RCC 7860 (cell line): Measurements from ENCODE around the gene RAB20.
"Not testable (repeated sequence)": the region's sequence is repeated elsewhere in the genome, so short reads cannot be mapped to it uniquely, and the experiment has no call there.

Experiments used
- DNase-seq: peaks from one replicate; pipeline ENCODE4 v3.0.0-alpha.2; 2015; ENCODE audit warnings: low spot score
- FAIRE-seq: peaks from 2 replicates; lab custom pipeline; 2012; peaks lifted over from hg19 to GRCh38; lab: Jason Lieb, UNC

Gene RAB20

GRCh38 chr13:110576070-110576394 lies 14.5 kb upstream of the RAB20 start:
- no peak for FAIRE-seq
- DNase-seq, result no peak

- DNase-seq, result peak; percentile 62
- peak; percentile 27 for FAIRE-seq
Observed at GRCh38 chr13:110575322-110576069, 14.0 kb upstream of the RAB20 start.

- no peak for FAIRE-seq
- no peak for DNase-seq
Observed at GRCh38 chr13:110574161-110574560, 12.6 kb upstream of the RAB20 start.

GRCh38 chr13:110572778-110573118 lies 11.2 kb upstream of the RAB20 start:
- no peak for FAIRE-seq
- no peak for DNase-seq

GRCh38 chr13:110571896-110572777 lies 10.6 kb upstream of the RAB20 start:
- no peak for FAIRE-seq
- DNase-seq, result no peak

- no peak for FAIRE-seq
Observed at GRCh38 chr13:110570886-110571285, 9.4 kb upstream of the RAB20 start.

GRCh38 chr13:110569962-110570361 lies 8.4 kb upstream of the RAB20 start:
- DNase-seq, FAIRE-seq: not testable (repeated sequence)

More at GRCh38 chr13:110570886-110571285, 9.4 kb upstream of the RAB20 start:
- DNase-seq, result no peak

- FAIRE-seq, result no peak
- DNase-seq, result no peak
Observed at GRCh38 chr13:110568612-110569011, 7.1 kb upstream of the RAB20 start.

GRCh38 chr13:110566171-110566570 lies 4.6 kb upstream of the RAB20 start:
- DNase-seq, result no peak
- FAIRE-seq, result no peak

GRCh38 chr13:110565296-110565695 lies 3.8 kb upstream of the RAB20 start:
- FAIRE-seq, result no peak
- DNase-seq, result no peak

- FAIRE-seq (no peak), DNase-seq (no peak)
Observed at GRCh38 chr13:110564472-110564985, 3.0 kb upstream of the RAB20 start.

- FAIRE-seq, result no peak
- no peak for DNase-seq
Observed at GRCh38 chr13:110563463-110563774, 1.9 kb upstream of the RAB20 start.

- FAIRE-seq (no peak), DNase-seq (no peak)
Observed at GRCh38 chr13:110562696-110563462, 1.4 kb upstream of the RAB20 start.

- no peak for FAIRE-seq
- DNase-seq, result no peak
Observed at GRCh38 chr13:110562036-110562597, 595 bp upstream of the RAB20 start.

GRCh38 chr13:110560601-110561343 lies 750 bp downstream of the RAB20 start:
- DNase-seq, result no peak
- FAIRE-seq, result no peak

GRCh38 chr13:110559986-110560385 lies 1.5 kb downstream of the RAB20 start:
- FAIRE-seq, result no peak
- DNase-seq, result no peak

- DNase-seq (no peak), FAIRE-seq (no peak)
Observed at GRCh38 chr13:110559429-110559943, 2.0 kb downstream of the RAB20 start.

GRCh38 chr13:110557610-110558305 lies 3.8 kb downstream of the RAB20 start:
- no peak for FAIRE-seq
- DNase-seq, result no peak

- FAIRE-seq (no peak), DNase-seq (no peak)
Observed at GRCh38 chr13:110557082-110557481, 4.4 kb downstream of the RAB20 start.

- no peak for DNase-seq
- FAIRE-seq, result no peak
Observed at GRCh38 chr13:110556224-110556606, 5.3 kb downstream of the RAB20 start.
